ENCODE data around the gene PAK6. TPM values are rescaled to one million over a fixed set of nuclear protein-coding genes. Genes with fewer than 3 reads are reported as not detected.

Gene PAK6
- total RNA-seq, 4 donors from 2014 or later = 2.3 to 5.0 (median 3.3) TPM; not detected in 1

- Histone ChIP-seq H3K36me3 (no peaks in the 10 kb centered on the region), H3K27ac (no peak overlapping the region), H3K4me3 (no peak overlapping the region), H3K9me3 (no peaks in the 10 kb centered on the region), H3K27me3 (no peaks in the 10 kb centered on the region), H3K4me1 (peaks cover 0 to 13% of the 10 kb centered on the region in 2 donors)
- no peak for TF ChIP-seq CTCF (IDR thresholded peaks at IDR 0.05)
- no peak for TF ChIP-seq POLR2A (IDR thresholded peaks at IDR 0.05)
- intact Hi-C loops (cut with DNase I; ENCODE audit: low total_unique reads) = loop anchor here (5.0 kb wide), 2 partner anchors 52 to 217 kb away; no protein-coding TSS in a partner anchor
- no peak for DNase-seq
Observed at GRCh38 chr15:40269604-40270003, 30.7 kb downstream of the PAK6 start.

GRCh38 chr15:40270246-40270995, 31.6 kb downstream of the PAK6 start:
- no peak for DNase-seq
- H3K4me1 ChIP-seq = peaks cover 0 to 13% of the 10 kb centered on the region in 2 donors
- H3K4me3 ChIP-seq = no peak overlapping the region
- intact Hi-C loops (cut with DNase I; ENCODE audit: low total_unique reads) = loop anchor here (5.0 kb wide), 2 partner anchors 53 to 218 kb away; no protein-coding TSS in a partner anchor
- H3K36me3 ChIP-seq = no peaks in the 10 kb centered on the region
- H3K27ac ChIP-seq = no peak overlapping the region
- no peaks in the 10 kb centered on the region for H3K27me3 ChIP-seq
- H3K9me3 ChIP-seq = no peaks in the 10 kb centered on the region
- TF ChIP-seq CTCF (IDR thresholded peaks at IDR 0.05) = no peak
- TF ChIP-seq POLR2A (IDR thresholded peaks at IDR 0.05) = no peak

- H3K9me3 ChIP-seq = no peaks in the 10 kb centered on the region
- no peak overlapping the region for H3K4me3 ChIP-seq
- intact Hi-C loops (cut with DNase I; ENCODE audit: low total_unique reads) = loop anchor here (5.0 kb wide), 2 partner anchors 55 to 220 kb away; no protein-coding TSS in a partner anchor
- H3K4me1 ChIP-seq = no peaks in the 10 kb centered on the region
- no peaks in the 10 kb centered on the region for H3K36me3 ChIP-seq
- H3K27me3 ChIP-seq = no peaks in the 10 kb centered on the region
- DNase-seq = no peak
- H3K27ac ChIP-seq = no peak overlapping the region
- TF ChIP-seq CTCF (IDR thresholded peaks at IDR 0.05) (no peak), POLR2A (IDR thresholded peaks at IDR 0.05) (no peak)
Observed at GRCh38 chr15:40271685-40272484, 33.0 kb downstream of the PAK6 start.

GRCh38 chr15:40272485-40273056, 33.7 kb downstream of the PAK6 start:
- intact Hi-C loops (cut with DNase I; ENCODE audit: low total_unique reads) = loop anchor here (5.0 kb wide), 2 partner anchors 55 to 220 kb away; no protein-coding TSS in a partner anchor

More at GRCh38 chr15:40272485-40273056, 33.7 kb downstream of the PAK6 start:
- Histone ChIP-seq H3K27me3 (no peaks in the 10 kb centered on the region), H3K4me1 (no peaks in the 10 kb centered on the region), H3K36me3 (no peaks in the 10 kb centered on the region), H3K27ac (no peak overlapping the region), H3K9me3 (no peaks in the 10 kb centered on the region), H3K4me3 (no peak overlapping the region)
- no peak for DNase-seq
- TF ChIP-seq CTCF (IDR thresholded peaks at IDR 0.05) = no peak
- no peak for TF ChIP-seq POLR2A (IDR thresholded peaks at IDR 0.05)
